ENCODE data around the gene HEXD. TPM values are rescaled to one million over a fixed set of nuclear protein-coding genes. Genes with fewer than 3 reads are reported as not detected.

Gene HEXD
- total RNA-seq, 1 experiment from 2014 or later = 30.0 TPM

DNA sequence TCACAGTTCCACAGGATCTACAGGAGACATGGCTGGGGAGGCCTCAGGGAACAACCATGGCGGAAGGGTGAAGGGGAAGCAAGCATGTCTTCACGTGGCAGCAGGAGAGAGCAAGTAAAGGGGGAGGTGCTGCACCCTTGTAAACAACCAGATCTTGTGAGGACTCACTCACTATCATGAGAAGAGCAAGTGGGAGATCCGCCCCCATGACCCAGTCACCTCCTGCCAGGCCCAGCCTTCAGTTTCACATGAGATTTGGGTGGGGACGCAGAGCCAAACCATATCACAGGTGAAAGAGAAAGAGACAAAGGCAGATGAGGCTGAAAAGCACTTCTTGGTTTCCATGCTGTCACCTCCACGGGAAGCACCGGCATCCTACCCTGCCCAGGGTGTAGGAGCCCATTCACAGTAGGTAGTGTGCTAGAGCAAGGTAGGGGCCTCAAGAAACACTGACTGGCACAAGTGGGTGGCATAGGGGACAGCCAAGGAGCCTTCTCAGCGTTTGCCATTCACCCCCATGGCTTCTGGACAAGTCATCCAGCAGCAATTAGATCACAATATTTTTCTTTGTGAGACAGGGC, 47.0 kb downstream of the HEXD start:
- Histone ChIP-seq H3K4me1 (replicated peaks; ENCODE audit: insufficient read depth) (peaks cover 17% of the 10 kb centered on the region), H3K36me3 (ENCODE audit: low read depth) (no peaks in the 10 kb centered on the region), H3K4me3 (no peak overlapping the region), H3K79me2 (ENCODE audit: low read depth) (no peaks in the 10 kb centered on the region), H3K9me3 (ENCODE audit: insufficient read depth, low read depth) (no peaks in the 10 kb centered on the region), H3K27me3 (ENCODE audit: insufficient read depth, low read depth) (no peaks in the 10 kb centered on the region), H4K20me1 (ENCODE audit: insufficient read depth) (no peaks in the 10 kb centered on the region), H2AFZ (no peak overlapping the region), H3F3A (ENCODE audit: insufficient read depth, low read depth) (peaks cover 19% of the 10 kb centered on the region), H3K27ac (no peak overlapping the region), H3K9me2 (ENCODE audit: insufficient read depth) (no peaks in the 10 kb centered on the region), H3K4me2 (no peak overlapping the region)
- ChIA-PET CTCF (no interaction called here), POLR2A (ENCODE audit: unreplicated experiment) (no interaction called here)
- DNase-seq = no peak
- intact Hi-C loops (cut with micrococcal nuclease; ENCODE audit: unreplicated experiment) = no loop called here
- no peak for TF ChIP-seq EZH2 (IDR thresholded peaks at IDR 0.05; ENCODE audit: low read depth)
- TF ChIP-seq, protein P1, sequence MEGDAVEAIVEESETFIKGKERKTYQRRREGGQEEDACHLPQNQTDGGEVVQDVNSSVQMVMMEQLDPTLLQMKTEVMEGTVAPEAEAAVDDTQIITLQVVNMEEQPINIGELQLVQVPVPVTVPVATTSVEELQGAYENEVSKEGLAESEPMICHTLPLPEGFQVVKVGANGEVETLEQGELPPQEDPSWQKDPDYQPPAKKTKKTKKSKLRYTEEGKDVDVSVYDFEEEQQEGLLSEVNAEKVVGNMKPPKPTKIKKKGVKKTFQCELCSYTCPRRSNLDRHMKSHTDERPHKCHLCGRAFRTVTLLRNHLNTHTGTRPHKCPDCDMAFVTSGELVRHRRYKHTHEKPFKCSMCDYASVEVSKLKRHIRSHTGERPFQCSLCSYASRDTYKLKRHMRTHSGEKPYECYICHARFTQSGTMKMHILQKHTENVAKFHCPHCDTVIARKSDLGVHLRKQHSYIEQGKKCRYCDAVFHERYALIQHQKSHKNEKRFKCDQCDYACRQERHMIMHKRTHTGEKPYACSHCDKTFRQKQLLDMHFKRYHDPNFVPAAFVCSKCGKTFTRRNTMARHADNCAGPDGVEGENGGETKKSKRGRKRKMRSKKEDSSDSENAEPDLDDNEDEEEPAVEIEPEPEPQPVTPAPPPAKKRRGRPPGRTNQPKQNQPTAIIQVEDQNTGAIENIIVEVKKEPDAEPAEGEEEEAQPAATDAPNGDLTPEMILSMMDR (conservative IDR thresholded peaks at IDR 0.05) = no peak
- no TSS peak for BruUV-seq (replicated peaks)

DNA sequence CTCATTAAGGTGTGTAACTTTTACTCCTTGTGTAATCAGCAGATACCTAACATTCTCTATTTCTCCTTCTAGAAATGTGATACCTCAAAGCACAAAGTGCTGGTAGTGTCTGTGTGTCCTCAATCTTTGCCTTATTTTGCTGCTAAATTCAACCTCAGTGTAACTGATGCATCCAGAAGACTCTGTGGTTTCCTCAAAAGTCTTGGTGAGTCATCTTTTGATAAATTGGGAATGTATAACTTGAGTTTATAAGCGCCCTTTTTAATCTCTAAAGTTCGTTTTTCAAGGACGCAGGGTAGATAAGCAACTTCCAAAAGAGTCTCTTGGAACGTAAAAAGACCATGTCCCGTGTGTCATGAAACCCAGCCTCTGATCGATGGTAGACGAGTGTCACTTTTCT, 50.5 kb downstream of the HEXD start:
- Histone ChIP-seq H2AFZ (no peak overlapping the region), H3K79me2 (ENCODE audit: low read depth) (no peaks in the 10 kb centered on the region), H3K9me2 (ENCODE audit: insufficient read depth) (no peaks in the 10 kb centered on the region), H3K36me3 (ENCODE audit: low read depth) (no peaks in the 10 kb centered on the region), H3K27ac (no peak overlapping the region), H3K27me3 (ENCODE audit: insufficient read depth, low read depth) (no peaks in the 10 kb centered on the region), H3K4me1 (replicated peaks; ENCODE audit: insufficient read depth) (no peaks in the 10 kb centered on the region), H3K4me2 (no peak overlapping the region), H3K4me3 (no peak overlapping the region), H4K20me1 (ENCODE audit: insufficient read depth) (no peaks in the 10 kb centered on the region), H3F3A (ENCODE audit: insufficient read depth, low read depth) (no peaks in the 10 kb centered on the region), H3K9me3 (ENCODE audit: insufficient read depth, low read depth) (no peaks in the 10 kb centered on the region)
- DNase-seq = no peak
- BruUV-seq (replicated peaks) = no TSS peak
- intact Hi-C loops (cut with micrococcal nuclease; ENCODE audit: unreplicated experiment) = no loop called here
- no peak for TF ChIP-seq EZH2 (IDR thresholded peaks at IDR 0.05; ENCODE audit: low read depth)
- TF ChIP-seq, protein P1 (conservative IDR thresholded peaks at IDR 0.05) = no peak
- ChIA-PET CTCF (no interaction called here), POLR2A (ENCODE audit: unreplicated experiment) (no interaction called here)

DNA sequence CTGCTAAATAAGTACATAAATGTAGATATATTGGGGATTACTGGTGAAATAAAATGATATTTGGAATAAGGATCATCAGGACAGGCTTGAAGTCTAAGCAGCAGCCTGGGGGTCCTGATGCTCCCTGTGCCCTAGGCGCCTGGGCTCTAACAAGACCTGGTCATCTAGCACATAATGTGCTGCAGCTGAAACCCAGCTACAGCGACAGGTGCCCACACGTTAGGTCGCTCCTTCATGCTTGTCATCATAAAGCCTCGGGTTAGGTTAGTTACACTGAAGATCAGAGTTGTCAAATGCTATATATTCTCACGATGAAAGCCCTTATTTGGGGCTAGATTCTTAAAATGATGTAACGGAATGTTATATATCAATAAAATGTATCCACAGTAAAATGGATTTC, 51.9 kb downstream of the HEXD start:
- Histone ChIP-seq H3K27me3 (ENCODE audit: insufficient read depth, low read depth) (no peaks in the 10 kb centered on the region), H3K4me1 (replicated peaks; ENCODE audit: insufficient read depth) (no peaks in the 10 kb centered on the region), H3K9me2 (ENCODE audit: insufficient read depth) (no peaks in the 10 kb centered on the region), H3K4me3 (no peak overlapping the region), H3F3A (ENCODE audit: insufficient read depth, low read depth) (no peaks in the 10 kb centered on the region), H3K9me3 (ENCODE audit: insufficient read depth, low read depth) (no peaks in the 10 kb centered on the region), H4K20me1 (ENCODE audit: insufficient read depth) (no peaks in the 10 kb centered on the region), H3K79me2 (ENCODE audit: low read depth) (no peaks in the 10 kb centered on the region), H3K36me3 (ENCODE audit: low read depth) (no peaks in the 10 kb centered on the region), H3K4me2 (no peak overlapping the region), H2AFZ (no peak overlapping the region), H3K27ac (no peak overlapping the region)
- DNase-seq = no peak
- no TSS peak for BruUV-seq (replicated peaks)
- intact Hi-C loops (cut with micrococcal nuclease; ENCODE audit: unreplicated experiment) = no loop called here
- POLR2A ChIA-PET (ENCODE audit: unreplicated experiment) = no interaction called here
- CTCF ChIA-PET = no interaction called here
- TF ChIP-seq, protein P1 (conservative IDR thresholded peaks at IDR 0.05) = no peak
- TF ChIP-seq EZH2 (IDR thresholded peaks at IDR 0.05; ENCODE audit: low read depth) = no peak
